Measurements from ENCODE around the gene PTMS. TPM values are rescaled to one million over a fixed set of nuclear protein-coding genes. Genes with fewer than 3 reads are reported as not detected.
A peak's percentile ranks its signal among the peaks of the same experiment; 100 is the strongest.

The PTMS gene
- total and polyA plus RNA-seq, 2 of the 13 experiments (the other 11 are each of a cell fraction or from before 2014, with no cell fraction given) = 40.5 to 82.4 TPM

DNA sequence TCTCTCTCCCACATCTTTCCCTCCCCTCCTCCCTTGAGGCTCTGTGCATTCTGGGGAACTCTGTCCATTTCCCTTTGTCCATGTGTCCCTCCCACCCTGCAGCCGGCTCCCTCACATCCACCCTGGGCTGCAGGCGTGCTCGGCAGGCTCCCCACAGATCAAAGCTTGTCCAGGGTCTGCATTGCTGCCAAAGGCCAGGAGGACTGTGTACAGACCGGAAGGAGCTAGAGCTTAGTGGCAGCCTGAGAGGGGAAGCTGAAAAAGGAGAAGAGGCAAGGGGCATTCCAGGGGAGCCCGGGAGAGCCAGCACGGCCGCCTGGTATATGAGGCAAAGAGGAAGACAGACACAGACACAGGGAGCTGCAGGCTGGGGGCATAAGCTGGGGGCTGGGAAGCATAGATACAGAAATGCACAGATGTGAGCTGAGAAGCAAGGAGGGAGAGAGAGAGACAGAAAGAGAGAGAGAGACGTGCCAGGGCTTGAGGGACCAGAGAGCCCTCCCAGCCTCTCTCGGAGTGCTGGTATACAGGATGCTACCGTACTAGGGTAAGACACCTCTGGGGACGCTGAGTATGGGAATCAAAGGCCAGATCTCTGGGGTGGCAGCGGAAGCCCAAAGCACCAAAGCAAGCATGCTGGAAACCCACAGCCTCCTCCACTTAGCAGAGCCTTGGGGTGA is 26.5 kb downstream of the PTMS start (continued):
- TF ChIP-seq, protein P1, sequence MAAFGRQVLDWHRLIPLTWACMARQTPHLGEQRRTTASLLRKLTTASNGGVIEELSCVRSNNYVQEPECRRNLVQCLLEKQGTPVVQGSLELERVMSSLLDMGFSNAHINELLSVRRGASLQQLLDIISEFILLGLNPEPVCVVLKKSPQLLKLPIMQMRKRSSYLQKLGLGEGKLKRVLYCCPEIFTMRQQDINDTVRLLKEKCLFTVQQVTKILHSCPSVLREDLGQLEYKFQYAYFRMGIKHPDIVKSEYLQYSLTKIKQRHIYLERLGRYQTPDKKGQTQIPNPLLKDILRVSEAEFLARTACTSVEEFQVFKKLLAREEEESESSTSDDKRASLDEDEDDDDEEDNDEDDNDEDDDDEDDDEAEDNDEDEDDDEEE (CRISPR knock-in tag; IDR thresholded peaks at IDR 0.05) = 0 out of 2 replicates have a peak, but pooled peaks have one; percentile 48
- TF ChIP-seq, protein P2, sequence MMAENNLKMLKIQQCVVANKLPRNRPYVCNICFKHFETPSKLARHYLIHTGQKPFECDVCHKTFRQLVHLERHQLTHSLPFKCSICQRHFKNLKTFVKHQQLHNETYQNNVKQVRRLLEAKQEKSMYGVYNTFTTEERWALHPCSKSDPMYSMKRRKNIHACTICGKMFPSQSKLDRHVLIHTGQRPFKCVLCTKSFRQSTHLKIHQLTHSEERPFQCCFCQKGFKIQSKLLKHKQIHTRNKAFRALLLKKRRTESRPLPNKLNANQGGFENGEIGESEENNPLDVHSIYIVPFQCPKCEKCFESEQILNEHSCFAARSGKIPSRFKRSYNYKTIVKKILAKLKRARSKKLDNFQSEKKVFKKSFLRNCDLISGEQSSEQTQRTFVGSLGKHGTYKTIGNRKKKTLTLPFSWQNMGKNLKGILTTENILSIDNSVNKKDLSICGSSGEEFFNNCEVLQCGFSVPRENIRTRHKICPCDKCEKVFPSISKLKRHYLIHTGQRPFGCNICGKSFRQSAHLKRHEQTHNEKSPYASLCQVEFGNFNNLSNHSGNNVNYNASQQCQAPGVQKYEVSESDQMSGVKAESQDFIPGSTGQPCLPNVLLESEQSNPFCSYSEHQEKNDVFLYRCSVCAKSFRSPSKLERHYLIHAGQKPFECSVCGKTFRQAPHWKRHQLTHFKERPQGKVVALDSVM (CRISPR knock-in tag; IDR thresholded peaks at IDR 0.05) = no peak
- no peak for TF ChIP-seq SALL2 (CRISPR knock-in tag; IDR thresholded peaks at IDR 0.05)
- peak; percentile 45; the same call in 1 of the 2 replicates for TF ChIP-seq FOXK1 (CRISPR knock-in tag; IDR thresholded peaks at IDR 0.05; ENCODE audit: borderline replicate concordance, low read depth)
- TF ChIP-seq RXRA (CRISPR knock-in tag; IDR thresholded peaks at IDR 0.05) = peak; percentile 90
- TF ChIP-seq ZNF431 (CRISPR knock-in tag; IDR thresholded peaks at IDR 0.05; ENCODE audit: borderline replicate concordance, low read depth) = no peak
- no peak for TF ChIP-seq FOXK2 (IDR thresholded peaks at IDR 0.05)
- TF ChIP-seq KAT7 (CRISPR knock-in tag; IDR thresholded peaks at IDR 0.05; ENCODE audit: borderline replicate concordance) = 0 out of 2 replicates have a peak, but pooled peaks have one; percentile 35
- no peak for TF ChIP-seq ZNF513 (CRISPR knock-in tag; conservative IDR thresholded peaks at IDR 0.05)
- no peak for TF ChIP-seq EED (CRISPR knock-in tag; IDR thresholded peaks at IDR 0.05)
- no peak for TF ChIP-seq ATF7 (IDR thresholded peaks at IDR 0.05)
- no peak for TF ChIP-seq ATF7 (CRISPR knock-in tag; IDR thresholded peaks at IDR 0.05)
- TF ChIP-seq ZNF773 (CRISPR knock-in tag; IDR thresholded peaks at IDR 0.05; ENCODE audit: borderline replicate concordance) = no peak
- peak; percentile 62; the same call in 1 of the 2 replicates for TF ChIP-seq MTA1 (CRISPR knock-in tag; IDR thresholded peaks at IDR 0.05; ENCODE audit: borderline replicate concordance)
- TF ChIP-seq SMARCE1 (IDR thresholded peaks at IDR 0.05; ENCODE audit: borderline replicate concordance) = no peak
- TF ChIP-seq ZSCAN22 (CRISPR knock-in tag; IDR thresholded peaks at IDR 0.05) = no peak; the same call in 1 of the 2 replicates
- TF ChIP-seq GABPA (IDR thresholded peaks at IDR 0.05; ENCODE audit: low read depth, low read length) = 0 out of 2 replicates have a peak, but pooled peaks have one; percentile 17
- TF ChIP-seq GABPA (CRISPR knock-in tag; IDR thresholded peaks at IDR 0.05; ENCODE audit: low read depth) = peak; percentile 85
- TF ChIP-seq KDM5A (IDR thresholded peaks at IDR 0.05; ENCODE audit: borderline replicate concordance, low read length) = no peak
- peak; percentile 53; the same call in 1 of the 2 replicates for TF ChIP-seq TFDP1 (CRISPR knock-in tag; IDR thresholded peaks at IDR 0.05; ENCODE audit: borderline replicate concordance)
- no peak for TF ChIP-seq PAWR (CRISPR knock-in tag; IDR thresholded peaks at IDR 0.05; ENCODE audit: borderline replicate concordance)
- TF ChIP-seq, protein P3, sequence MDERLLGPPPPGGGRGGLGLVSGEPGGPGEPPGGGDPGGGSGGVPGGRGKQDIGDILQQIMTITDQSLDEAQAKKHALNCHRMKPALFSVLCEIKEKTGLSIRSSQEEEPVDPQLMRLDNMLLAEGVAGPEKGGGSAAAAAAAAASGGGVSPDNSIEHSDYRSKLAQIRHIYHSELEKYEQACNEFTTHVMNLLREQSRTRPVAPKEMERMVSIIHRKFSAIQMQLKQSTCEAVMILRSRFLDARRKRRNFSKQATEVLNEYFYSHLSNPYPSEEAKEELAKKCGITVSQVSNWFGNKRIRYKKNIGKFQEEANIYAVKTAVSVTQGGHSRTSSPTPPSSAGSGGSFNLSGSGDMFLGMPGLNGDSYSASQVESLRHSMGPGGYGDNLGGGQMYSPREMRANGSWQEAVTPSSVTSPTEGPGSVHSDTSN (CRISPR knock-in tag; IDR thresholded peaks at IDR 0.05) = no peak
- TF ChIP-seq MATR3 (CRISPR knock-in tag; IDR thresholded peaks at IDR 0.05) = no peak
- no peak for TF ChIP-seq MAFK (conservative IDR thresholded peaks at IDR 0.05 in 1 of 2, IDR thresholded peaks at IDR 0.05 in 1 of 2; ENCODE audit: low read length in 2 of 2)

All from HepG2 (cell line).